Gastrocnemius medialis (tissue), 4 donors: ENCODE results near the gene NINJ2. TPM values are rescaled to one million over a fixed set of nuclear protein-coding genes. Genes with fewer than 3 reads are reported as not detected.

Experiments used
- ATAC-seq, 2 donors: fragments of 150-250 bp; one replicate each; pipeline ENCODE4 v1.9.1; 2016
- DNase-seq, 2 donors: peaks; one replicate each; pipeline ENCODE4 v3.0.0-alpha.2; 2019
- H3K27ac ChIP-seq, 4 donors: fragments of 200-600 bp; sonication (generic); 1 replicate in 1 of 4; 2 replicates in 3 of 4; pipeline ENCODE4 v1.5.1; 2016 to 2018; ENCODE audit warnings: mild to moderate bottlenecking in 2 of 4, moderate library complexity in 1 of 4
- H3K27me3 ChIP-seq, 3 donors: fragments of 200-600 bp; sonication (generic) in 2 of 3; 1 replicate in 1 of 3; 2 replicates in 2 of 3; pipeline versions ENCODE4 v1.5.1 to v1.6.0; 2016 to 2019; ENCODE audit warnings: mild to moderate bottlenecking in 1 of 3, moderate library complexity in 1 of 3
- H3K36me3 ChIP-seq, 2 donors: fragments of 200-600 bp; sonication (generic) in 1 of 2; one replicate each; pipeline ENCODE4 v1.5.1; 2017 to 2018
- H3K4me1 ChIP-seq, 2 donors: fragments of 200-600 bp; sonication (generic) in 1 of 2; one replicate each; pipeline ENCODE4 v1.5.1; 2016 to 2017; ENCODE audit warnings: mild to moderate bottlenecking in 2 of 2
- H3K4me3 ChIP-seq, 4 donors: fragments of 200-600 bp; sonication (generic) in 3 of 4; 1 replicate in 1 of 4; 2 replicates in 3 of 4; pipeline ENCODE4 v1.5.1; 2016 to 2019; ENCODE audit warnings: mild to moderate bottlenecking in 2 of 4
- H3K9me3 ChIP-seq, 3 donors: fragments of 200-600 bp; sonication (generic) in 2 of 3; 1 replicate in 1 of 3; 2 replicates in 2 of 3; pipeline ENCODE4 v1.5.1; 2016 to 2019
- CTCF ChIP-seq, 5 experiments: fragments of 450-650 bp in 3 of 5; fragments of 200-600 bp in 2 of 5; sonication (generic) in 2 of 5; IDR thresholded peaks in 4 of 5; conservative IDR thresholded peaks in 1 of 5; 1 replicate in 4 of 5; 2 replicates in 1 of 5; pipeline ENCODE4 v1.5.1; 2016 to 2019; ENCODE audit warnings: antibody characterized with exemption in 5 of 5, mild to moderate bottlenecking in 3 of 5, moderate library complexity in 3 of 5
- POLR2A ChIP-seq, 2 donors: fragments of 450-650 bp; IDR thresholded peaks; one replicate each; pipeline ENCODE4 v1.6.1; 2017; ENCODE audit warnings: antibody characterized with exemption in 2 of 2, mild to moderate bottlenecking in 2 of 2, moderate library complexity in 2 of 2
- in situ Hi-C, 4 donors: fragments of 200-750 bp; cut with MboI; loops; one replicate each; pipeline versions ENCODE4 v1.15.0 to v1.8.0; 2017; ENCODE audit warnings: low sequenced_read_pairs in 4 of 4
- intact Hi-C: fragments of 100-400 bp; cut with DNase I; formaldehyde crosslinking; loops from one replicate; pipeline ENCODE4 v1.15.1; 2023; ENCODE audit warnings: low total_unique reads
- total RNA-seq, 4 donors: library from RNA; depleted of rRNA; stranded (reverse); fragments of >200 nt; gene quantifications; one replicate each; pipeline versions ENCODE4 v1.1.0 to v1.2.3, GENCODE V29; 2016

The NINJ2 gene
- total RNA-seq, 4 donors from 2014 or later = 12.0 to 106 (median 78.5) TPM

- no peaks in the 10 kb centered on the region for H3K36me3 ChIP-seq
- no peak for ATAC-seq
- peaks cover 13 to 16% of the 10 kb centered on the region in 2 donors for H3K4me1 ChIP-seq
- DNase-seq = no peak
- H3K27me3 ChIP-seq = no peaks in the 10 kb centered on the region
- intact Hi-C loops (no loop called here), in situ Hi-C loops (loop anchor here (5.0 to 25.0 kb wide), 5 partner anchors 96 to 1059 kb away; partner anchors contain the start of genes FBXL14 (in 3 of the 4) and B4GALNT3 (in 1 of the 4))
- H3K9me3 ChIP-seq = no peaks in the 10 kb centered on the region
- H3K27ac ChIP-seq = no peak overlapping the region
- no peak for TF ChIP-seq POLR2A (IDR thresholded peaks at IDR 0.05)
- no peak for TF ChIP-seq CTCF (IDR thresholded peaks at IDR 0.05 in 4 of 5, conservative IDR thresholded peaks at IDR 0.05 in 1 of 5)
- no peak overlapping the region for H3K4me3 ChIP-seq
Observed at GRCh38 chr12:553216-554000, 109.8 kb downstream of the NINJ2 start.

GRCh38 chr12:552466-552865, 110.8 kb downstream of the NINJ2 start:
- in situ Hi-C loops (loop anchor here (5.0 to 25.0 kb wide), 5 partner anchors 95 to 1060 kb away; partner anchors contain the start of genes FBXL14 (in 3 of the 4) and B4GALNT3 (in 1 of the 4)), intact Hi-C loops (no loop called here)
- DNase-seq = no peak
- no peaks in the 10 kb centered on the region for H3K9me3 ChIP-seq
- no peak overlapping the region for H3K27ac ChIP-seq
- H3K4me1 ChIP-seq = peaks cover 13 to 16% of the 10 kb centered on the region in 2 donors
- no peak for ATAC-seq
- no peak overlapping the region for H3K4me3 ChIP-seq
- H3K27me3 ChIP-seq = no peaks in the 10 kb centered on the region
- H3K36me3 ChIP-seq = no peaks in the 10 kb centered on the region
- no peak for TF ChIP-seq POLR2A (IDR thresholded peaks at IDR 0.05)
- no peak for TF ChIP-seq CTCF (IDR thresholded peaks at IDR 0.05 in 4 of 5, conservative IDR thresholded peaks at IDR 0.05 in 1 of 5)

GRCh38 chr12:550473-551260, 112.6 kb downstream of the NINJ2 start:
- intact Hi-C loops = no loop called here
- ATAC-seq = peak in 1 of 2 donors; percentile 50
- TF ChIP-seq CTCF (IDR thresholded peaks at IDR 0.05 in 4 of 5, conservative IDR thresholded peaks at IDR 0.05 in 1 of 5) (no peak), POLR2A (IDR thresholded peaks at IDR 0.05) (no peak)
- Histone ChIP-seq H3K4me3 (no peak overlapping the region), H3K9me3 (no peaks in the 10 kb centered on the region), H3K27me3 (peaks cover 0 to 5% (median 3%) of the 10 kb centered on the region in 3 donors), H3K27ac (no peak overlapping the region), H3K36me3 (no peaks in the 10 kb centered on the region), H3K4me1 (peaks cover 13 to 16% of the 10 kb centered on the region in 2 donors)
- in situ Hi-C loops = loop anchor here (5.0 to 25.0 kb wide), 5 partner anchors 93 to 1062 kb away; partner anchors contain the start of genes FBXL14 (in 3 of the 4) and B4GALNT3 (in 1 of the 4)
- DNase-seq = peak in 1 of 2 donors; percentile 58

GRCh38 chr12:549476-550082, 113.7 kb downstream of the NINJ2 start:
- Histone ChIP-seq H3K27ac (no peak overlapping the region), H3K9me3 (no peaks in the 10 kb centered on the region), H3K4me1 (peaks cover 13 to 16% of the 10 kb centered on the region in 2 donors), H3K36me3 (no peaks in the 10 kb centered on the region), H3K4me3 (no peak overlapping the region), H3K27me3 (peaks cover 0 to 6% (median 5%) of the 10 kb centered on the region in 3 donors)
- TF ChIP-seq POLR2A (IDR thresholded peaks at IDR 0.05) = no peak
- TF ChIP-seq CTCF (IDR thresholded peaks at IDR 0.05 in 4 of 5, conservative IDR thresholded peaks at IDR 0.05 in 1 of 5) = no peak
- intact Hi-C loops = no loop called here
- in situ Hi-C loops = loop anchor here (5.0 to 25.0 kb wide), 5 partner anchors 92 to 1063 kb away; partner anchors contain the start of genes FBXL14 (in 3 of the 4) and B4GALNT3 (in 1 of the 4)
- DNase-seq (no peak), ATAC-seq (no peak)
